GM19455 (cell line): ENCODE results near the gene KRT17.
"Not testable (repeated sequence)": the region's sequence is repeated elsewhere in the genome, so short reads cannot be mapped to it uniquely, and the experiment has no call there.

ENCODE experiments used
- ATAC-seq: cut with Tn5 transposase; IDR thresholded peaks from one replicate; pipeline ENCODE4 v1.9.1; 2021; ENCODE audit not compliant: unreplicated experiment

KRT17 gene

DNA sequence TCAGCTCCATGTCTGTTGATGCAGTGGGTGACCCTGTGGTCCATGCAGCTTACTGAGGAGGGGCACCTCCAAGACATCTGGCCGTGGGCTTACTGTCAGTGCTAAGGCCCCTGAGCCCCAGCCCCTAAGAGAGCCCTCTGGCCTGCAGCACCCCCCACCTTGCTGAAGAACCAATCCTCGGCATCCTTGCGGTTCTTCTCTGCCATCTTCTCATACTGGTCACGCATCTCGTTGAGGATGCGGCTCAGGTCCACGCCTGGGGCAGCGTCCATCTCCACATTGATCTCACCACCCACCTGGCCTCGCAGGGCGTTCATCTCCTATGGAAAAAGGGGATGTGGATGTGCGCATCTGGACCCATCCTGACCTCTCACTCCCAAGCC lies 2.9 kb downstream of the KRT17 start:
- not testable (repeated sequence) for ATAC-seq

- ATAC-seq = no peak
These were observed 3.6 kb downstream of the KRT17 start for GRCh38 chr17:41620583-41621434.

DNA sequence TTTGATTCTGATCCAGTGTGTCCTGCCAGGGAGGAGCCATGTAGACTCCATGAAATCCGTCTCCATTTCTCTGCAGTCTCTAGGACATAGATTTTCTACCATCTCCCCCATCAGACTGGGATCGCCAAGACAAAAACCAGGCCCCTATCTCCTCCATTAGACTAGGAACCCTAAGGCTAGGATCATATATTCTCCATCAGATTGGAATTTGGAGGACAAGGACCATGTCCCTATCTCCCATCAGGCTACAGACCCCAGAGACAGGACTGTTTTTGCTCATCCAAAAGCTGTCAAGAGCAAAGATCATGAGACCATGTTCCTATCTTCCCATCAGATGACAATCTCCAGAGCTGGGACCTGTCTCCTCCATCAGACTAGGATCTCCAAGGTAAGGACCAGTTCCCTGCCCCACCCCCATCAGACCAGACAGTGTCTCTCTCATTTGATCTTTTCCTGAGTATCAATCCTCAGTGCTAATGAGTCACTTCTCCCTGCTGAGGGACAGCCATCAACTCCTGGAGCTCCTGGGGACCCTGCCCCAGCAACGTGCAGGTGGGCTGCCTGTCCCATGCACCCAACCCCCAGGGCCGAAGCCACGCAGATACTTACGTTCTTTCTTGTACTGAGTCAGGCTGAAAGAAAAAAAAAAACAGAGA lies 4.3 kb downstream of the KRT17 start:
- not testable (repeated sequence) for ATAC-seq

- ATAC-seq = no peak
These were observed 5.1 kb downstream of the KRT17 start for GRCh38 chr17:41619036-41619926.

DNA sequence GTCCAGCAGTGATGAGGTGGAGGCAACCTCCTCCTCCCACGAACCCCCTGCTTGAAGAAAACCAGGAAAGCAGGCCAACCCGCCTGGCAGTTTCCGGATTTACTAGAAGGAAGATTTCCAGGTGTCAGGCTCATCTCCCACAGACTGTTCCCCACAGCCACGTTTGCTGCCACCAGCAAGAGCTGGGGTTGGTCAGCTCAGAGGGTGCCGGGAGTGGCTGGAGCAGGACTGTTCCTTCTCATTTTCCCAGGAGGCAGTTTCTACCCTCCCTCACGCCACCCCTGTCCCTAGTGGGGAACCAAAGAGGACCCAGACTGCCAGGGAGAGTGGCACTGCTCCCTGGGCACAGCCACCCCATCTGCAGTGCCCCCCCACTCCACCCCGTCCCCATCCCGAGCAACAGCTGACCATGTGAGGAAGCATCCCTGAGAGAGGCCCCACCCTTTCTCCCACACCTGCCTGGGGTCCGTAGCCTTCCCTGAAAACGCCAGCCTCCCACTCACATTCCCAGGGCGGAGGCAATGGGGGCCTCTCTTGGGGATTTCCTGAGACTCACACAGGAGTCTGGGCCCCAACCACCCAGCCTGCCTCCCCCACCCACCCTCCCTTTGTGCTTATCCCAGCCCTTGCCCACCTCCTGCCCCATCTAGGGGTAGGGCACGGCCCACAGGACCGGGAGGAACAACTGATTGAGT lies 5.9 kb downstream of the KRT17 start:
- no peak for ATAC-seq

- no peak for ATAC-seq
These were observed 6.7 kb downstream of the KRT17 start for GRCh38 chr17:41617698-41618097.

- no peak for ATAC-seq
These were observed 7.2 kb downstream of the KRT17 start for GRCh38 chr17:41617136-41617535.

DNA sequence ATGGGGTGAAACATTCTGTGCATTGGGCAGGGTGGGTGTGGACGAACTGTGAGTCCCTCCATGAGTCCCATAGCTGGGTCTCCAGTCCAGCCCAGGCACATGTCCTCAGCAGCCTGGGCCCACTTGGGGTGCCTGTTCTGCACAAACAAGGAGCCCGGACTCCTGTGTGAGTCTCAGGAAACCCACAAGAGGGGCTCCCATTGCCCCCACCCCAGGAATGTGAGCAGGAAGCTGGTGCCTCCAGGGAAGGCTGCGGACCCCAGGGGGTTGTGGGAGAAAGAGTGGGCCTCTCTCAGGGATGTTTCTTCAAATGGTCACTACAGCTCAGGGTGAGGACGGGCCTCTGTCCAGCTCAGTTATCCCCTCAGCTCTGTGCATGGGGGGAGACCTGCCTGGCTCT lies 7.9 kb downstream of the KRT17 start:
- not testable (repeated sequence) for ATAC-seq

GRCh38 chr17:41615454-41615853 lies 8.9 kb downstream of the KRT17 start:
- no peak for ATAC-seq

DNA sequence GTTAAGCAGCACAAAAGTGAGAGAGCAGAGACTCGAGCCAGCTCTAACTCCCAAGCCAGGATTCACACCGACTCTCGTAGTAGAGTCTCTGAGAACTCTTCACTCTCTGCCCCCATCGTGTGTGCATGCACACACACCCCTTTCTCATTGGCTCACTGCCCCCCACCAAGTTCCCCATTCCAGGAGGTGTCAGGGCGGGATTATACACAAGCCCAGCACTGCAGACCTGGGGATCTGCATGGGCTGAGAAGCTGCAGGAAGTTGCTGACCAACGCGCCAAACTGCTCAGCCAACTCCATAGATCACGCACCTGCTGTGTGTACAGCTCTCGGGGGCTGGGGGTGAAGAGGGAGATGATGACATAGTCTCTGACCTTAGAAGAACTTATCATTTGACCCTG lies 9.6 kb downstream of the KRT17 start:
- not testable (repeated sequence) for ATAC-seq

GRCh38 chr17:41614098-41614497 lies 10.3 kb downstream of the KRT17 start:
- no peak for ATAC-seq

GRCh38 chr17:41613277-41614082 lies 10.9 kb downstream of the KRT17 start:
- ATAC-seq = no peak

- ATAC-seq = not testable (repeated sequence)
These were observed 11.8 kb downstream of the KRT17 start, which contains the start of gene KRT16 for GRCh38 chr17:41612376-41613160. KRT16 (minus strand) TSS chr17:41612767; CDS start chr17:41612688, 79 bp downstream.

GRCh38 chr17:41610965-41611640 lies 13.3 kb downstream of the KRT17 start:
- ATAC-seq = no peak

- not testable (repeated sequence) for ATAC-seq
These were observed 14.3 kb downstream of the KRT17 start for GRCh38 chr17:41610061-41610517.

GRCh38 chr17:41606930-41607329 lies 17.4 kb downstream of the KRT17 start:
- not testable (repeated sequence) for ATAC-seq

DNA sequence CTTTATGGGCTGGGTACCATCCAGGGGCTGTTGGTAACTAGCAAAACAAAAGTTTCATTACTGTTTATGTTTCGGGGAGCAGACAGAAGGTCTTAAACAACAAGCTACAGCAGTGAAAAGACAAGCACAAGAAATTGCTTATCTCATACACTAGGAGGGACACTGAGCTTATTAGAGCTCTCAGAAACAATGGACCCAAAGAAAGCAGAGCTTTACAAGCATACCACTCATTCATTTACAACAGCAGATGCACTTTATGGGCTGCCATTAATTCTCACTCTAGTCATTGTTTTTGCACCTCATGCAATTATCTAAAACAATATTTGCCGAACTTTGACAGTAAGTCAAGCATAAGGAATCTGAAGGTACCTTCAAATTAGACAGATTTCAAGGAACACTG lies 21.9 kb downstream of the KRT17 start:
- no peak for ATAC-seq

DNA sequence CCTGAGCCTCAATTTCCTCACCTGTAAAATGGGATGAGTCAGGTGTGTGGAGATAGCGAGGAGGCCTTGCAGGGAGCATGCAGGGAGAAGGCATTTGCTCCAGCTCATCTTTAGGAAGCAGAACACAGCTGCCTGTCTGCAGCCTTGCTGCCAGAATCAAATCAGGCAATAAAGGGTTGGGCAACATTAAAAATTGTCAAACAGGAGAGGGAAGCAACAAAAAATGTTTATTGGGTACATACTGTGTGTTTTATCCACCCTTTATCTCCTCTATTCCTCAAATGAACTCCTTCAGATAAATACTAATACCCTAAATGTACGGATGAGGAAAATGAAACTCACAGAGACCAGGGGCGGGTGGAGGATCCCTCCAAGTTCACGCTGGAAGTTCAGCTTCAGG lies 24.1 kb downstream of the KRT17 start:
- no peak for ATAC-seq
